Suppressor macrophage treated with lipopolysaccharide for 4 hours (primary cell): ENCODE results near the gene ZWILCH.
A peak's percentile ranks its signal among the peaks of the same experiment; 100 is the strongest.
"Not testable (repeated sequence)": the region's sequence is repeated elsewhere in the genome, so short reads cannot be mapped to it uniquely, and the experiment has no call there.

Experiments used
- DNase-seq: peaks from one replicate; pipeline ENCODE4 v3.0.0-alpha.2; 2020

The ZWILCH gene

DNA sequence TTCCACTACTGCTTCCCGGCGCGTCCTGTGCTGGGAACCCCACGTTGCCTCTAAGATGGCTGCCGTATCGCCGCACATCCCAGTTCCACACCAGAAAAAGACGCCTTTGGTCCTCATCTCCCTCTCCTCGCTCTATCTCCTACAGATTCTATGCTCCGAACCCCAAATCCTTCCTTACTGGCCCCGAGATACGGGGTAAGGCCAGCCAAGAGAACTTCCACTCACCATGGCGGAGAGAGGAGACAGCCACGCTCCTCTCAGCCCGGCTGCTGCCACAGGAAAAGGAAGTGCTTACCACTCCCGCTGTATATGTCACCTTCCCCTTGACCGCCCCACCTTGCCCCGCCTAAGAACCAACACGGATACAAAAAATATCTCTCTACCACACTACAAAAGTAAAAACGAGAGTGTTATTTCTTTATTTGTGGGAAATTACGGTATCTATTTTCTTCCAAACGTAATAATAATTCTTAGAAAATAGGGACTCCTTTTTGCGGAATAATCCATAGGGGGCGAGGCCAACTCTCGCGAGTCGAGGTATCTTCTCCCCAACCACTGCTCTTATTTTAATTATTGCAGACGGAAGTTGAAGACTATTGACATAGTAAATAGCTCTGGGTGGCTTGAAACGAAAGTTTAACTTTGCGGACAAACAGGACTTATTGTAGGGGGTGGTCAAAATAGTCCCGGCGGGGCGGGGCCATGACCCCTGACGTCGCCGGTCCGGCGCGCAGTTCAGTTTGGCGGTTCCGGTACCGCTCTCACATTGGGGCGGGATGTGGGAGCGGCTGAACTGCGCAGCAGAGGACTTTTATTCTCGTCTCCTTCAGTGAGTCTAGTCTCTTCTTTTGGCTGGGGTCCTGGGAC, at the start of gene ZWILCH, which contains the start of gene RPL4:
Gene ZWILCH (plus strand): TSS at position 764 of the 867 bp plus-strand sequence. CDS start 13 bp downstream, at position 777.
Gene RPL4 (minus strand): TSS at position 293 of the 867 bp plus-strand sequence. CDS start 65 bp downstream, at position 228.
- DNase-seq, result peak; percentile 93

DNA sequence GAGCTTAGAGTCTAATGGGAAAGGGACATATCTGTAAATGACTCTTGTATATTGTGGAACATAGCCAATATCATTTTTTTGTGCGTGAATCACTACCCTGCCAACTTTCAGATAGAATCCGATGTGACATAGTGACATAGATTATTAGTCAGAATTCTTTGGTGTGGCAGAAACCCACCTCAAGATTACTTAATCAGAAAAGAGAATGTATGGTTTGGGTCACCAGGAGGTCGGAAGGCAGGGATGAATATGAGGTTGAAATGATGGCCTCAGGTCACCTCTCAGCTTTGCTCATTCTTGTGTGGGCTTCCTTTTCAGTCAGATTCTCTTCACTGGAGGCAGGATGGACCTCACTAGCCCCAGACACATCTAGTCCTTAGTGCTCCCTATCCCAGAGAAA, 48.9 kb upstream of the ZWILCH start:
- DNase-seq, result no peak

DNA sequence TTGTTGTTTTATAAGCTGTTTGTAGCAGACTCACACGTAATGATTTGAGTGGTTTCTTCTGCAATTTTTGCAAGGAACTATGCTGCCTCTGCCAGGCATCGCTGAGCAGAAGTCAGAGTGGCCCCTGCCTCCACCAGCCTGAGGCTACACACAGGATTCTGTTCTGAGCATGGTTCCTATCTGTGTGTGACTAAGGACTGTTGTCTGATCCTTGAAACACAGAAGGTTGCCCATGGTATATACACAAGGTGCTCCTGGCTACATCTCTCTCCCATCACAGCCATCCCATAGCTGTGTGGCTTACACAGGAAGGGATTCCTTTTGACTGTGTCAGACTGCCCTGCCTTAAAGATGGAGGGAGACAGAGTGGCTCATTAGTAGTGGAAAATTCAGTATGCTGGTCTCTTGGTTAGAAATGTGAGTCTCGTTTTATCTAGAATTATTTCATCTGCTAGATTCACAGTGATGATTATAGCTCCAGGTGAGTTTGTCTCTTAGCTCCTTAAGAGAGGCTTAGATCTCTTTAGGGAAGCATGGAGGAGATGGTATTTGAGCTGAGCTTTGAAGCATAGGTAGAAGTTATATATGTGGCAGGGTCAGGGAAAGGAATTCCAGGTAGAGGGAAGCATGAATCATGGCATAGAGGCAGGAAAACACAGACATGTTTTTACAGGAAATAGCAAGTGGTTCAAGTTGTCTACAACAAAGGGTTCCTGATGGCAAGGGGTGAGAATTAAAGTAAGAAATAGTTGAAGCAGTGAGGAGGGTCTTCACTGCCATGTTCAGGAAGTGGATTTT, 45.1 kb upstream of the ZWILCH start:
- DNase-seq, result no peak

DNA sequence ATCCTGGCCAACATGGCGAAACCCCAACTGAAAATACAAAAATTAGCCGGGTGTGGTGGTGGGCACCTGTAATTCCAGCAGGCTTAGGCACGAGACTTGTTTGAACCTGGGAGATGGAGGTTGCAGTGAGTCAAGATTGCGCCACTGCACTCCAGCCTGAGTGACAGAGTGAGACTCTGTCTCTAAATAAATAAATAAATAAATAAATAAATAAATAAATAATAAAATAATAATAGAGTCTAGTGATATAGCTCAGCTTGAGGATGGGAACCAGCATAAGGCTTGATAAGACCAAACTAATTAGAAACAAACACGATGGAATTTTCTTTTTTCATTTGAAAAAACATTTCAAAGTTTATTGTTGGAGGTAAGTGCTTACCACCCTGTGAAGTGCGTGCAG, 43.8 kb upstream of the ZWILCH start:
- not testable (repeated sequence) for DNase-seq

DNA sequence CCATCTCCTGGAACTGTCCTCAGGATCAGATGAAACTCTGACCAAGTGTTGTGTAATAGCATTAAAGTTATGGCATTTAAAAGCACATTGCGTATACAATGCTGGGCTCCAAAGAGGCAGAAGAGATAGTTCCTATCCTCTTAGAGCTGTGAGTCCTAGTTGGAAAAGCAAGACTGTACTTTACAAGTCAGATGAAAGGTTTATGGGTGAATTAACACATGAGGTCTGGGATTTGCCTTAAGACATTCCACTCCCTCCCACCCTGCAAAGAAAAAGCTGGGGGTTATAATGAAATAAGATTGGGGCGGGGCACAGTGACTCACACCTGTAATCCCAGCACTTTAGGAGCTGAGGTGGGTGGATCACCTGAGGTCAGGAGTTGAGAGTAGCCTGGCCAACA, 43.2 kb upstream of the ZWILCH start:
- no peak for DNase-seq

DNA sequence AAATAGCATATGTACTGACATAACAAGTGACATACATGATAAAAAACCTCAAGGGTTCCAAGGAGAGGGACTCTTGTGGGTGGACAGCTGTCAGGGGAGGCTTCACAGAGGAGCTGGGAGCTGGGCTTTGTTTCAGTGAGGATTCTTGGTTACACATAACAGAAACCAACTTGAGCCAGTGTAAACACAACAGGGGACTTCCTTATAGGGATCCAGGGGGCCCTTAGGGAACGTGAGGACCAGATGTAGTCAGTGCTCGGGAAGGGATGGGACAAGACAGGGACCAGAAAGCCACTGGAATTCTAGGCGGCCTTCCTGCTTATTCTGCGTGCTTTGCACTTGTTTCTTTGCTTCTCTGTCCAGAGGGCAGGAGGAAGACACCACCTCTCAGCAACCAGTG, 42.5 kb upstream of the ZWILCH start:
- DNase-seq, result no peak

DNA sequence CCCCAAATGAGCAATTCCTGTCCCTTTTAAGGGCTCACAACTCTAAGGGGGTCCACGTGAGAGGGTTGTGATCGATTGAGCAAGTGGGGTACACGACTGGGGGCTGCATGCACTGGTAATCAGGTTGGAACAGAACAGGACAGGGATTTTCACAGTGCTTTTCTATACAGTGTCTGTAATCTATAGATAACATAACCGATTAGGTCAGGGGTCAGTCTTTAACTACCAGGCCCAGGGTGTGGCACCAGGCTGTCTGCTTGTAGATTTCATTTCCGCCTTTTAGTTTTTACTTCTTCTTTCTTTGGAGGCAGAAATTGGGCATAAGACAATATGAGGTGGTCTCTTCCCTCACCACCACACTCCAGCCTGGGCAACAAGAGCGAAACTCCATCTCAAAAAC, 39.8 kb upstream of the ZWILCH start:
- DNase-seq, result peak; percentile 13

- DNase-seq, result not testable (repeated sequence)
These were observed 37.7 kb upstream of the ZWILCH start for GRCh38 chr15:66467162-66468040.

GRCh38 chr15:66470825-66471224, 34.3 kb upstream of the ZWILCH start:
- DNase-seq, result not testable (repeated sequence)

- DNase-seq, result no peak
These were observed 32.7 kb upstream of the ZWILCH start for GRCh38 chr15:66472176-66472999.

DNA sequence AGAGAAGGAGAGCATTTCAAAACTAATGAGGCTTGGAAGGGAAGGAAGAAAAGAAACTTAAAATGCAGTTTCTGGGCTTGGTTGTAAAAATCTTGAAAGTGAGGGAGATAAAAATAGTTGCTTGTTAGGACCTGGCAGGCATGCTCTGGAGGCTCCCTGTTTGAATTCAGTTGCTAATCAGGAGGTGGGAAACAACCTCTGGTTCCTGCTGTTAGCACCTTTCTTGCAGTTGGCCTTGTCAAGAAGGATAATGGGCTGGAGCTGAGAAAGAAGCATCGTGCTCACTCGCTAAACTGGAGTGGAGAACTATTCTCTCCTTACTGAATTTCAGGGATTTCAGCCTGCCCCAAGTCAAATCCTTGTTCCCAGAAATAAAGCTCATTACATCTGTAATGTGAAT, 31.0 kb upstream of the ZWILCH start:
- no peak for DNase-seq

GRCh38 chr15:66474963-66475362, 30.2 kb upstream of the ZWILCH start:
- DNase-seq, result no peak

DNA sequence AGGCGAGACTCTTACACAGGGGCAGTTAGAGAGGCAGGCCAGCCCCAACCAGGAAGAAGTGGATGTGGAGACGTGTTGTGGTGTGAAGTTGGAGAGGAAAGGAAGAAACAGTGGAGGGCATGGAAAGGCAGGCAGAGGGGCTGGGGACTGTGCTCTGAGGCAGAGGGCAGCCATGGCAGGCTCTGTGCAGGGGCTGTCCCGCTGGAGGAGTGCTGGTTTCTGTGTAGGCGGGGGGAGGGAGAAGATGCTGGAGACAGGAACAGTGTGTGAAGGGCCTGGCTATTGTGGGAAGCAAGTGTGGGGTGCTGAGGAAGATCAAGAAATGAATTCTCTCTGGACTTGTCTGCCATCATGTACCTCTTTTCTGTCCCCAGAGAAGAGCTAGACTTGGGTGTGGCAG, 28.6 kb upstream of the ZWILCH start:
- no peak for DNase-seq

DNA sequence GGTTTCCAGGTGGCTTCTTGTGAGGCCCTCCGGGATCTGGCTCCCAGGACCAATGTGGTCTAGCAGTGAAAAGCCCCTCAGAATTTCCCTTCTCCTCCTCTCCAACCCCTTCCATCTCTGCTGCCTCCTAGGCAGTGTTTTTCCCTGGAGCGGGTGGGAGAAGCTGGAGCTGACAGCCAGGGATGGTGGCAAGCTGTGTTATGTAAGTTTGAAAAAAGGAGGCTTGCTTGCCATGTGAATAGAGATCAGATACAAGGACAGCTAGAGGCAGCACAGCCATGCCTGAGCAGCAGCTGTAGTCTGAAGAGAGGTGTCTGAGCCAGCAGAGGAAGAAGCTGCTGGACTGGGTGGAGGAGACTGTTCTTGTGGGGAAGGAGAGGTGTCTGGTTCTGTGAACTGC, 28.1 kb upstream of the ZWILCH start:
- no peak for DNase-seq

GRCh38 chr15:66480267-66480666, 24.9 kb upstream of the ZWILCH start:
- no peak for DNase-seq

GRCh38 chr15:66481107-66481856, 23.8 kb upstream of the ZWILCH start:
- no peak for DNase-seq

GRCh38 chr15:66482539-66482938, 22.6 kb upstream of the ZWILCH start:
- DNase-seq, result no peak

- DNase-seq, result peak; percentile 30
These were observed 22.0 kb upstream of the ZWILCH start for GRCh38 chr15:66483131-66483566.

- DNase-seq, result no peak
These were observed 20.5 kb upstream of the ZWILCH start for GRCh38 chr15:66484539-66485112.

GRCh38 chr15:66486887-66487286, 18.2 kb upstream of the ZWILCH start:
- DNase-seq, result no peak

DNA sequence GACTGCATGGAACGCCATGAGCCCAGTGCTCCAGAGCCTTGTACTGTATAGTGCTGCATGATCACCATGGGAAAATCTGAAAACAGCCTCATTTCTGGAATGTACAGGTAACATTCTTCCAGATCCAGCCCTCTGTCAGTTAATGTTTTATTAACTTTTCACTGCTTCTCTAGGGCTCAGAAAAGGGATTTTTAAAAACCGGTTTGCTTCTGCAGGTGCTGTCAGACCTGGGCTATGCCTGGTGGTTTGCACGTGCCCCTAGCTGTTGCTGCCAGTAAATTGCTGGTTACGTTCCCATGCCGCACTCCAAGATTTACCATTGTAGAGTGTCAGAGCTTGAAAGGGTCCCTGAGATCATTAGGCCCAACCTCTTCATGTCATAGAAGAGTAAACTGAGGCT, 16.6 kb upstream of the ZWILCH start:
- no peak for DNase-seq
